DOHH2 (cell line): ENCODE data around the gene TENT4A.

Source experiments
- CTCF ChIP-seq: fragments of 200-600 bp; sonication (generic); IDR thresholded peaks from one replicate; pipeline ENCODE4 v1.5.1; 2014; ENCODE audit warnings: antibody characterized with exemption, mild to moderate bottlenecking, low read depth, low read length; ENCODE audit not compliant: poor library complexity, severe bottlenecking
- EZH2phosphoT487 ChIP-seq: fragments of 200-600 bp; sonication (generic); IDR thresholded peaks from 2 replicates; pipeline ENCODE4 v1.6.1; 2017; ENCODE audit warnings: borderline replicate concordance, mild to moderate bottlenecking, antibody characterized with exemption, low read length, moderate library complexity, mixed read lengths

GRCh38 chr5:6748142-6748541 lies 34.9 kb downstream of the TENT4A start:
- TF ChIP-seq CTCF (no peak), EZH2phosphoT487 (no peak)
